ENCODE data around the gene GADD45G. TPM values are rescaled to one million over a fixed set of nuclear protein-coding genes. Genes with fewer than 3 reads are reported as not detected.
A peak's percentile ranks its signal among the peaks of the same experiment; 100 is the strongest.

GADD45G gene
- polyA plus RNA-seq (2011; rRNA removed) (0.16 TPM in 1 of 2 replicates, not detected in the other), polyA plus RNA-seq (2017; fragmentation: RNase III; extraction: RNeasy Plus Mini Kit Qiagen cat#74134 plus additional on column Dnase treatment) (0.09 to 0.17 TPM (median 0.15 TPM) in 3 replicates), polyA minus RNA-seq (2011; rRNA and poly(A)+ RNA removed) (not detected in 2 replicates)
- 0.73 and 0.94 TPM in 2 replicates for polyA plus RNA-seq (2012; cell fraction: cytosol; rRNA removed)
- polyA plus RNA-seq (2012; cell fraction: nucleus; rRNA removed), result 1.2 and 1.4 TPM in 2 replicates

- FAIRE-seq (no peak), DNase-seq (ENCODE audit: low read depth in 1 of 2, low spot score in 1 of 2) (peak; percentile 51 to 56), ATAC-seq (peak; percentile 45 to 66; a peak in 5 of 6 replicates)
- H3K4me3 ChIP-seq, result peak within 1 kb of the TSS; percentile 48
- WGBS (ENCODE audit: missing lambda C conversion rate), result 19% methylated on average over 28 of the region's 63 CpGs
- ChIA-PET CTCF (interaction anchor here (1.1 to 16.3 kb wide), 9 partner anchors 8 to 515 kb away, joined by 3 to 371 read pairs (median 27); no protein-coding TSS in a partner anchor), POLR2A (interaction anchor here (0.8 kb wide), 1 partner anchor 1166 kb away, joined by 10 read pairs; no protein-coding TSS in a partner anchor)
- peak within 1 kb of the TSS; percentile 65 to 83 for H3K27ac ChIP-seq
- H3K4me2 ChIP-seq, result peak within 1 kb of the TSS; percentile 99
- peaks cover 21% of the 10 kb centered on the region for H3K4me1 ChIP-seq
- TF ChIP-seq BHLHE40 (IDR thresholded peaks at IDR 0.05; ENCODE audit: low read depth, low read length), result peak; percentile 61; the same call in 1 of the 2 replicates
- TF ChIP-seq USF2 (IDR thresholded peaks at IDR 0.05), result peak; percentile 57; the same call in 1 of the 2 replicates
- TF ChIP-seq MAX (IDR thresholded peaks at IDR 0.05), result peak; percentile 63; the same call in 1 of the 2 replicates
- TF ChIP-seq E2F6 (IDR thresholded peaks at IDR 0.05; ENCODE audit: borderline replicate concordance, low read depth), result no peak; the same call in 1 of the 2 replicates
- TF ChIP-seq POLR2A (IDR thresholded peaks at IDR 0.05; ENCODE audit: low read length), result peak; percentile 70
- TF ChIP-seq ZNF302 (CRISPR knock-in tag; IDR thresholded peaks at IDR 0.05), result no peak
- no peak for TF ChIP-seq RCOR1 (IDR thresholded peaks at IDR 0.05; ENCODE audit: low read depth, low read length)
- H3K9me3 ChIP-seq, result no peaks in the 10 kb centered on the region
Observed at GRCh38 chr9:89604729-89605464, at the start of gene GADD45G. GADD45G (plus strand) TSS chr9:89605012; CDS start chr9:89605122, 110 bp downstream.

GRCh38 chr9:89555036-89555415, 49.8 kb upstream of the GADD45G start:
- DNase-seq (ENCODE audit: low read depth in 1 of 2, low spot score in 1 of 2), result no peak
- H3K27ac ChIP-seq, result peak overlapping the region; percentile 75 to 86; a peak in 4 of 6 replicates
- TF ChIP-seq EP300 (IDR thresholded peaks at IDR 0.05), result no peak
- TF ChIP-seq BHLHE40 (IDR thresholded peaks at IDR 0.05; ENCODE audit: low read depth, low read length), result no peak
- no peak for TF ChIP-seq CBX8 (IDR thresholded peaks at IDR 0.05)
- TF ChIP-seq KDM1A (IDR thresholded peaks at IDR 0.05; ENCODE audit: low read depth), result no peak
- TF ChIP-seq HOXB13 (CRISPR knock-in tag; IDR thresholded peaks at IDR 0.05; ENCODE audit: low read depth), result no peak
- no peak for TF ChIP-seq PBX3 (IDR thresholded peaks at IDR 0.05)
- TF ChIP-seq HEYL (CRISPR knock-in tag; IDR thresholded peaks at IDR 0.05), result no peak
- TF ChIP-seq CHD2 (IDR thresholded peaks at IDR 0.05; ENCODE audit: low read length, partially characterized antibody), result no peak
- TF ChIP-seq HES2 (IDR thresholded peaks at IDR 0.05), result no peak
- TF ChIP-seq RAD21 (conservative IDR thresholded peaks at IDR 0.05 in 1 of 2, IDR thresholded peaks at IDR 0.05 in 1 of 2), result no peak
- no peak for TF ChIP-seq EHF (CRISPR knock-in tag; IDR thresholded peaks at IDR 0.05)
- TF ChIP-seq GATA3 (IDR thresholded peaks at IDR 0.05; ENCODE audit: borderline replicate concordance), result no peak
- TF ChIP-seq ATOH8 (CRISPR knock-in tag; IDR thresholded peaks at IDR 0.05; ENCODE audit: low read depth), result no peak
- no peak for TF ChIP-seq REST (IDR thresholded peaks at IDR 0.05)
- no peak for TF ChIP-seq FOXS1 (CRISPR knock-in tag; IDR thresholded peaks at IDR 0.05)
- TF ChIP-seq POLR2AphosphoS2 (conservative IDR thresholded peaks at IDR 0.05; ENCODE audit: low read length), result no peak
- no peak for TF ChIP-seq PHF8 (IDR thresholded peaks at IDR 0.05; ENCODE audit: borderline replicate concordance, low read depth)
- no peak for TF ChIP-seq NPAS2 (CRISPR knock-in tag; IDR thresholded peaks at IDR 0.05; ENCODE audit: borderline replicate concordance)
- no peak for TF ChIP-seq ZSCAN20 (CRISPR knock-in tag; IDR thresholded peaks at IDR 0.05)
- CTCF ChIA-PET, result interaction anchor here (0.9 to 1.3 kb wide), 3 partner anchors 17 to 43 kb away, joined by 3 to 5 read pairs (median 4); no protein-coding TSS in a partner anchor
- H3K4me2 ChIP-seq, result no peak overlapping the region
- POLR2A ChIA-PET, result interaction anchor here (0.7 kb wide), 1 partner anchor 564 kb away, joined by 3 read pairs; no protein-coding TSS in a partner anchor
- peaks cover 11% of the 10 kb centered on the region for H3K4me1 ChIP-seq
- H3K9me3 ChIP-seq, result no peaks in the 10 kb centered on the region
- 89% methylated on average over 7 of the region's 7 CpGs for WGBS (ENCODE audit: missing lambda C conversion rate)
- H3K4me3 ChIP-seq, result no peak overlapping the region
- no peak for ATAC-seq
- no peak for FAIRE-seq

All from A549 (cell line).